Activated T-cell treated with anti-CD3 and anti-CD28 coated beads, Interleukin-2, amount 50 U/mL, for 48 hours (primary cell): ENCODE measurements around the gene NPSR1.
"Not testable (repeated sequence)": the region's sequence is repeated elsewhere in the genome, so short reads cannot be mapped to it uniquely, and the experiment has no call there.

Source experiments
- DNase-seq, 2 experiments: peaks; one replicate each; pipeline ENCODE4 v3.0.0-alpha.2; 2020

The NPSR1 gene

DNA sequence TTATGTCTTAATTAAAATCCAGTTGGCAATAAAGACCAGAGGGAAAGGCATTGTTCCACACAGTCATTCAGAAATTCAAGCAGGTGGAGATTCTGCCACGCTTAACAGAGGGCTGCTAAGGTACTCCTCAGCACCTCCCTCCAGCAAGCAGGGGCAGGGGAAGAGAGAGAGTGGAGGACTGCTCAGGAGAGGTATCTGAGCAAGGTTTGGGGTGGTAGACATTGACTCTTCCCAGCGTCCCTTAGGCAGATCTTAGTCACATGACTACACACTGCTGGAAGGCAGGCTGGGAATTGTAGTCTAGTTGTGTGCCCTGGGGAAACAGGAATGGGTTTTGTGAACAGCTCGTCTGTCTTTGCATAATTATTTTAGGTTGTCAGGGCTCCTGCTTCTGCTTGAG lies 181.6 kb downstream of the NPSR1 start:
- no peak for DNase-seq

DNA sequence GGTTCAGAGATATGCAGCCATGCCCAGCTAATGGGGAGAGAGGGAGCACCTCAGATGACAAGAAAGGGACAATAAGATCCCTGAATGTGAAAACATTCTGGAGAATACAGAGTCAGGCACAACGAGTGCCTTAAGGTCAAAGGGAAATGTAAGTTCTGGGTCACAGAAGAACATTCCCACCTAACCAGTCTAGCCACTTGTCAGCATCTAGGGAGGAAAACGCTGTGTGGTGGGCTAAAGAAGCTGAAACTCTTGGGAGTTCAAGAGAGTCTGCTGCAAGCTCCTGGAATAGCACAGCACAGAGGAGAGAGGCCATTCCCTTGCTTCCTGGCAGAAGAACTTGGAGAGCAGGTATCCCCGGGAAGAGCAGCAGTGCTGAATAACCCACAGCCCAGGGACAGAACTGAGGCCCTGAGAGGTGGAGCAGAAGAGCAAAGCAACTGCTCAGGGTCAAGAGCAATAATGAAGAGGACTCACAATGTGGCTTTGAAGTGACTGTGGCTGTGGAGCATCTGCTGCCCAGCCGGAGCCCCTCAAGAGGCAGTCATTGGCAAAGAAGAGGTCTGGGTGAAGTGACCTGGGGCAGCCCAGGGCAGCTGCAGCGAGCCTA lies 182.3 kb downstream of the NPSR1 start:
- DNase-seq: no peak

GRCh38 chr7:34841326-34841725 lies 183.3 kb downstream of the NPSR1 start:
- DNase-seq: no peak

DNA sequence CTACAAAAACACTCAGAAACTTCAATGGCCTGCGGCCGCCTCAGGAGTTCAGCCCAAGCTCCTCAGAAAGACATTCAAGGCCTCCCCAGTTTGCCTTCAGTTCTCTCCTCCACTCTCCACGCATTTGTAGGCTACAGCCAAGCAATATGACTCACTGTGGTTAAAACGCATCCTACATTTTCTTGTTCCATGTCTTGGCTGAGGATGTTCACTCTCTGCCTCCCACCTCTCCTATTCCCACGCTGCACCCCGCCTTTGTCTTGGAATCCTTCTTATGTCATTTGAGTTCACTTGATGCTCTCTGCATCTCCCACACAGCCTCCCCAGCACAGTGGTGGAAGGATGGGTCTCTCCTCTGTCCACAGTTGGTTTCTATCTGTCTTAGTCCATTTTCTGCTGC lies 184.8 kb downstream of the NPSR1 start:
- no peak for DNase-seq

- DNase-seq: no peak
Observed at GRCh38 chr7:34844406-34844805, 186.4 kb downstream of the NPSR1 start.

- DNase-seq: no peak
Observed at GRCh38 chr7:34844936-34845665, 187.1 kb downstream of the NPSR1 start.

GRCh38 chr7:34845666-34846361 lies 187.8 kb downstream of the NPSR1 start:
- DNase-seq: no peak

DNA sequence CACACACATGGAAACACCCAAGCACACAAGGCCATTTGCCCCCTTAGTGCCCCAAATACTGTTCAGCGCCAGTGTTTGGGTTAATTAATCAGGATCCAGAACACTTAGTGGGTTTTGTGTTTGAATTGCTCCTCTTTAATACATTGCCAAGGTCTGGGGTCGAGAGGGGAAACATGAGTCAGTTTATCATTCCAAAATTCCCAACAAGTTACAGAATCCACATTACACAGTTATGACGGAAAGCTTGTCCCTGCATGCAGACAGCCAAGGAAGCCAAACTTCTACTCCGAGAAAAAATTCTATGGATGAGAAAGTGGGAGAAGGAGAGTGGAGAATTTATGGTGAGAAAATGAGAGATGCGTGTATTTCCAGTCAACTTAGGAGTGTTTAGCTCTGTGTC lies 189.0 kb downstream of the NPSR1 start:
- no peak for DNase-seq

- DNase-seq: no peak
Observed at GRCh38 chr7:34848670-34849069, 190.7 kb downstream of the NPSR1 start.

- DNase-seq: no peak
Observed at GRCh38 chr7:34849163-34849960, 191.3 kb downstream of the NPSR1 start.

GRCh38 chr7:34849986-34850385 lies 192.0 kb downstream of the NPSR1 start:
- no peak for DNase-seq

GRCh38 chr7:34850681-34851080 lies 192.7 kb downstream of the NPSR1 start:
- DNase-seq: no peak

- no peak for DNase-seq
Observed at GRCh38 chr7:34851431-34851830, 193.4 kb downstream of the NPSR1 start.

DNA sequence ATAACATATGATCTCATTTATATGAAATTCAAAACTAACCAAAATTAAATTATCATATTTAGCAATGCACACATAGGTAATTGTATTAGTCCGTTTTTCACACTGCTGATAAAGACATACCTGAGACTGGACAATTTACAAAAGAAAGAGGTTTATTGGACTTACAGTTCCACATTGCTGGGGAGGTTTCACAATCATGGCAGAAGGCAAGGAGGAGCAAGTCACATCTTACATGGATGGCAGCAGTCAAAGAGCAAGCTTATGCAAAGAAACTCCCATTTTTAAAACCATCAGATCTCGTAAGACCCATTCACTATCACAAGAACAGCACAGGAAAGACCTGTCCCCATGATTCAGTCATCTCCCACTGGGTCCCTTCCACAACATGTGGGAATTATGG lies 200.4 kb downstream of the NPSR1 start:
- not testable (repeated sequence) for DNase-seq

GRCh38 chr7:34859281-34859680 lies 201.3 kb downstream of the NPSR1 start:
- DNase-seq: not testable (repeated sequence)

DNA sequence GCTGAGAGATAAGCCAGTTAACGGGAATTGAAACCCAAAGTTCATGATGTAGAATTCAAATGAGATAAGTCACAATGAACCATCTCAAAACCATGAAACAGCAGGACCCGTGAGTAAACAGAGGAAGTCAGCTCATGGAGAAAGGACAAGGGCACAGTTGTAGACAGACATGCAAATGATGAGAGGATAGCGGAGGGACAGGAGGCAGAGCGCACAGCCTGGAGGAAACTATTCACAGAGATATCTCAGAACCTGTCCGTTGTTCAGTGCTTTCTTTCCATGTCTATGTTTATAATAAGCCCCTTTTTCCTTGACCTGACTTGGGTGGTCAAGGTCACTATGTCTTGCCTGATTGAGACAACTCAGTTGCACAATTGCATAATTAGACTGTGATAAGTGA lies 208.2 kb downstream of the NPSR1 start:
- DNase-seq: not testable (repeated sequence)

- DNase-seq: not testable (repeated sequence)
Observed at GRCh38 chr7:34867341-34867740, 209.3 kb downstream of the NPSR1 start.

GRCh38 chr7:34868602-34869001 lies 210.6 kb downstream of the NPSR1 start:
- DNase-seq: not testable (repeated sequence)

- no peak for DNase-seq
Observed at GRCh38 chr7:34869057-34869456, 211.0 kb downstream of the NPSR1 start.

GRCh38 chr7:34870041-34870440 lies 212.0 kb downstream of the NPSR1 start:
- not testable (repeated sequence) for DNase-seq

DNA sequence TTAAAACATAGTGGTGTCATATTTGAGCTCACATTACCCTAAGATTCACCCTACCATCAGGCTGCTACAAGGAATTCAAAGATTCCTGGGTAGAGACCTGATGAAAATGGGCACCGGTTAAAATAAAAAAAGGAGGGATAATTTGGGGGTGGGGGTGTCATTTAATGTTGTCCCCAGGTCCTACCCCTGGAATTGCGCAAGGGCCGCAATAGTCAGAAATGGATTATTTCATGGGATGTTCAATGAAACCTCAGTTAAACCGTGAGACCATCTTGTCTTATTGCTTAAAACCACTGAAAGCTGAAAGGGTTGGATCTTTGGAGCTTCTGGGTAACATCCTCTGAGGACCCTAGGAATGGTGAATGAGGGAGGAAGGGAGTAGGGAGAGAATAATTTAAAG lies 216.3 kb downstream of the NPSR1 start:
- DNase-seq: not testable (repeated sequence)

GRCh38 chr7:34875481-34875880 lies 217.5 kb downstream of the NPSR1 start:
- DNase-seq: no peak
